GM23248 (cell line): ENCODE data around the gene EFR3B. TPM values are rescaled to one million over a fixed set of nuclear protein-coding genes. Genes with fewer than 3 reads are reported as not detected.

ENCODE experiments used
- DNase-seq: peaks from one replicate; pipeline ENCODE4 v3.0.0-alpha.2; 2015
- H2AFZ ChIP-seq: fragments of 200-600 bp; sonication (generic); 2 replicates; pipeline ENCODE4 v1.6.1; 2016; ENCODE audit warnings: antibody characterized with exemption
- H3F3A ChIP-seq: fragments of 200-600 bp; sonication (generic); 2 replicates; pipeline ENCODE4 v1.6.1; 2016; ENCODE audit warnings: mild to moderate bottlenecking, antibody characterized with exemption, mixed run types; ENCODE audit not compliant: insufficient read depth
- H3K27ac ChIP-seq: fragments of 200-600 bp; sonication (generic); 2 replicates; pipeline ENCODE4 v1.5.1; 2016; ENCODE audit warnings: mild to moderate bottlenecking
- H3K27me3 ChIP-seq: fragments of 200-600 bp; sonication (generic); replicated peaks from 2 replicates; pipeline ENCODE4 v1.6.1; 2016; ENCODE audit warnings: mild to moderate bottlenecking; ENCODE audit not compliant: insufficient read depth
- H3K36me3 ChIP-seq: fragments of 200-600 bp; sonication (generic); 2 replicates; pipeline ENCODE4 v1.6.1; 2016; ENCODE audit warnings: low read depth, mild to moderate bottlenecking
- H3K4me1 ChIP-seq: fragments of 200-600 bp; sonication (generic); 2 replicates; pipeline ENCODE4 v1.6.1; 2016; ENCODE audit warnings: mild to moderate bottlenecking; ENCODE audit not compliant: insufficient read depth
- H3K4me2 ChIP-seq: fragments of 200-600 bp; sonication (generic); one replicate; pipeline ENCODE4 v1.6.1; 2016; ENCODE audit warnings: mild to moderate bottlenecking; ENCODE audit not compliant: unreplicated experiment
- H3K4me3 ChIP-seq: fragments of 200-600 bp; sonication (generic); 2 replicates; pipeline ENCODE4 v1.5.1; 2016; ENCODE audit warnings: mild to moderate bottlenecking
- H3K79me2 ChIP-seq: fragments of 200-600 bp; sonication (generic); 2 replicates; pipeline ENCODE4 v1.6.1; 2016; ENCODE audit warnings: mild to moderate bottlenecking; ENCODE audit not compliant: insufficient read depth
- H3K9ac ChIP-seq: fragments of 200-600 bp; sonication (generic); 2 replicates; pipeline ENCODE4 v1.6.1; 2016; ENCODE audit warnings: mild to moderate bottlenecking
- H3K9me2 ChIP-seq: fragments of 200-600 bp; sonication (generic); 2 replicates; pipeline ENCODE4 v1.6.1; 2016; ENCODE audit warnings: mixed run types, mild to moderate bottlenecking, moderate library complexity; ENCODE audit not compliant: insufficient read depth
- H3K9me3 ChIP-seq: fragments of 200-600 bp; sonication (generic); one replicate; pipeline ENCODE4 v1.6.1; 2017; ENCODE audit warnings: low read depth
- H4K20me1 ChIP-seq: fragments of 200-600 bp; sonication (generic); 2 replicates; pipeline ENCODE4 v1.6.0; 2016; ENCODE audit not compliant: insufficient read depth
- EZH2 ChIP-seq: fragments of 200-600 bp; sonication (generic); IDR thresholded peaks from 2 replicates; pipeline ENCODE4 v1.6.1; 2018; ENCODE audit warnings: antibody characterized with exemption, mild to moderate bottlenecking; ENCODE audit not compliant: insufficient read depth, poor library complexity, severe bottlenecking
- EZH2phosphoT487 ChIP-seq: fragments of 200-600 bp; sonication (generic); IDR thresholded peaks from 2 replicates; pipeline ENCODE4 v1.6.1; 2018; ENCODE audit warnings: antibody characterized with exemption, moderate library complexity, mild to moderate bottlenecking, low read depth; ENCODE audit not compliant: insufficient read depth
- WGBS, 2 experiments: methylation state at CpG; one replicate each; pipeline ENCODE4 v1.1.6; 2015 to 2017; ENCODE audit warnings: low lambda C conversion rate in 2 of 2, low coverage in 1 of 2; ENCODE audit errors: missing lambda C conversion rate in 2 of 2; 5-methylcytosine and 5-hydroxymethylcytosine counted together
- in situ Hi-C: fragments of 300-500 bp; cut with MboI; formaldehyde crosslinking; loops from 2 replicates; pipeline ENCODE4 v1.15.0; 2020
- polyA plus RNA-seq: library from polyadenylated mRNA; unstranded; fragments of >200 nt; fragmentation: Nextera tagmentation; extraction: Ambion mirVana; gene quantifications from 2 replicates; pipeline ENCODE4 v1.2.1, GENCODE V29; 2016
- total RNA-seq: library from RNA; depleted of rRNA; stranded (reverse); fragments of >200 nt; shearing (Covaris generic); gene quantifications from 2 replicates; pipeline ENCODE4 v1.2.3, GENCODE V29; 2014

Gene EFR3B
- total and polyA plus RNA-seq, 2 experiments from 2014 or later = 0.51 to 0.97 TPM

- no peaks in the 10 kb centered on the region for H3F3A ChIP-seq
- no peaks in the 10 kb centered on the region for H4K20me1 ChIP-seq
- no peaks in the 10 kb centered on the region for H3K79me2 ChIP-seq
- WGBS, 2 experiments = 32 to 41% methylated on average over 5 of the region's 5 CpGs
- TF ChIP-seq EZH2 (no peak), EZH2phosphoT487 (no peak)
- no peak overlapping the region for H2AFZ ChIP-seq
- no peak for DNase-seq
- H3K4me2 ChIP-seq = no peak overlapping the region
- H3K4me3 ChIP-seq = no peak overlapping the region
- in situ Hi-C loops = loop anchor here (25.0 kb wide), 1 partner anchor 764 kb away; no protein-coding TSS in a partner anchor
- no peak overlapping the region for H3K9ac ChIP-seq
- H3K4me1 ChIP-seq = no peaks in the 10 kb centered on the region
- no peaks in the 10 kb centered on the region for H3K9me3 ChIP-seq
- no peaks in the 10 kb centered on the region for H3K36me3 ChIP-seq
- H3K27me3 ChIP-seq = peaks cover 44% of the 10 kb centered on the region
- no peak overlapping the region for H3K27ac ChIP-seq
- no peaks in the 10 kb centered on the region for H3K9me2 ChIP-seq
Measured at GRCh38 chr2:25176541-25177181, 134.8 kb downstream of the EFR3B start.

GRCh38 chr2:25177211-25177611 lies 135.3 kb downstream of the EFR3B start:
- no peaks in the 10 kb centered on the region for H3K9me2 ChIP-seq
- no peaks in the 10 kb centered on the region for H3K9me3 ChIP-seq
- 76% methylated on average over 8 of the region's 8 CpGs for WGBS, 2 experiments
- DNase-seq = no peak
- no peaks in the 10 kb centered on the region for H4K20me1 ChIP-seq
- no peak overlapping the region for H3K27ac ChIP-seq
- TF ChIP-seq EZH2 (no peak), EZH2phosphoT487 (no peak)
- no peak overlapping the region for H2AFZ ChIP-seq
- H3K4me3 ChIP-seq = no peak overlapping the region
- no peaks in the 10 kb centered on the region for H3K36me3 ChIP-seq
- no peaks in the 10 kb centered on the region for H3K79me2 ChIP-seq
- no peak overlapping the region for H3K4me2 ChIP-seq
- H3K9ac ChIP-seq = no peak overlapping the region
- no peaks in the 10 kb centered on the region for H3K4me1 ChIP-seq
- in situ Hi-C loops = loop anchor here (25.0 kb wide), 1 partner anchor 765 kb away; no protein-coding TSS in a partner anchor
- peaks cover 43% of the 10 kb centered on the region for H3K27me3 ChIP-seq
- H3F3A ChIP-seq = no peaks in the 10 kb centered on the region

- Histone ChIP-seq H3K4me3 (no peak overlapping the region), H3K9ac (no peak overlapping the region), H3F3A (no peaks in the 10 kb centered on the region), H3K27ac (no peak overlapping the region), H3K27me3 (peaks cover 39% of the 10 kb centered on the region), H2AFZ (no peak overlapping the region), H3K9me2 (no peaks in the 10 kb centered on the region), H3K36me3 (no peaks in the 10 kb centered on the region), H3K4me2 (no peak overlapping the region), H3K4me1 (no peaks in the 10 kb centered on the region), H4K20me1 (no peaks in the 10 kb centered on the region), H3K79me2 (no peaks in the 10 kb centered on the region), H3K9me3 (no peaks in the 10 kb centered on the region)
- no peak for DNase-seq
- WGBS, 2 experiments = 54 to 61% methylated on average over 10 of the region's 10 CpGs
- in situ Hi-C loops = loop anchor here (25.0 kb wide), 1 partner anchor 767 kb away; no protein-coding TSS in a partner anchor
- TF ChIP-seq EZH2phosphoT487 (no peak), EZH2 (no peak)
Measured at GRCh38 chr2:25178976-25179375, 137.1 kb downstream of the EFR3B start.

- no peak for DNase-seq
- 46 to 50% methylated on average over 5 of the region's 5 CpGs for WGBS, 2 experiments
- H3K27me3 ChIP-seq = peaks cover 26% of the 10 kb centered on the region
- H3K4me1 ChIP-seq = no peaks in the 10 kb centered on the region
- no peaks in the 10 kb centered on the region for H3K36me3 ChIP-seq
- no peak overlapping the region for H3K9ac ChIP-seq
- H3F3A ChIP-seq = no peaks in the 10 kb centered on the region
- no peaks in the 10 kb centered on the region for H3K9me3 ChIP-seq
- no peak overlapping the region for H3K27ac ChIP-seq
- no peaks in the 10 kb centered on the region for H3K79me2 ChIP-seq
- no peak overlapping the region for H3K4me2 ChIP-seq
- in situ Hi-C loops = loop anchor here (25.0 kb wide), 1 partner anchor 772 kb away; no protein-coding TSS in a partner anchor
- no peak overlapping the region for H3K4me3 ChIP-seq
- no peaks in the 10 kb centered on the region for H3K9me2 ChIP-seq
- no peaks in the 10 kb centered on the region for H4K20me1 ChIP-seq
- no peak for TF ChIP-seq EZH2
- no peak for TF ChIP-seq EZH2phosphoT487
- H2AFZ ChIP-seq = no peak overlapping the region
Measured at GRCh38 chr2:25184254-25184653, 142.4 kb downstream of the EFR3B start.
